HG02981 (cell line): ENCODE data around the gene NFIB.

Source experiments
- ATAC-seq: cut with Tn5 transposase; IDR thresholded peaks from one replicate; pipeline ENCODE4 v1.9.1; 2021; ENCODE audit warnings: mild to moderate bottlenecking, moderate library complexity; ENCODE audit not compliant: unreplicated experiment

Gene NFIB

GRCh38 chr9:14131356-14132088 lies 182.4 kb downstream of the NFIB start:
- no peak for ATAC-seq

DNA sequence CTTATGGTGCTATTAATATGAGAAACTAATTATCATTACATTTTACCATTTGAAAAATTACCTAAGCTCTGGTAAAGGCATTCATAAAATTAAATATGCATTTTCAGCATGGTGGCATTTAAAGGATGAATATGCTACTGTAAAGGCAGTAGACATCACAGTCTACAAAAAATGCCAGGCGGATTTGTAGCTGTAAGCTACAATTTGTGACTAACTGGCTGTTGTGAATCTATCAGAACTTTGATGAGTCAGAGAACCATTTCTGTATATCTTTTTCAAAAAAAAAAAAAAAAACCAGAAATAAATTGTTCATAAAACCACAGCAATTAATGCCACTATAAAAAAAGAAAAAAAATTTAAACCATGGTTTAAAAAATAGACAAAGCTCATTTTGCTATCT lies 186.3 kb downstream of the NFIB start:
- no peak for ATAC-seq

DNA sequence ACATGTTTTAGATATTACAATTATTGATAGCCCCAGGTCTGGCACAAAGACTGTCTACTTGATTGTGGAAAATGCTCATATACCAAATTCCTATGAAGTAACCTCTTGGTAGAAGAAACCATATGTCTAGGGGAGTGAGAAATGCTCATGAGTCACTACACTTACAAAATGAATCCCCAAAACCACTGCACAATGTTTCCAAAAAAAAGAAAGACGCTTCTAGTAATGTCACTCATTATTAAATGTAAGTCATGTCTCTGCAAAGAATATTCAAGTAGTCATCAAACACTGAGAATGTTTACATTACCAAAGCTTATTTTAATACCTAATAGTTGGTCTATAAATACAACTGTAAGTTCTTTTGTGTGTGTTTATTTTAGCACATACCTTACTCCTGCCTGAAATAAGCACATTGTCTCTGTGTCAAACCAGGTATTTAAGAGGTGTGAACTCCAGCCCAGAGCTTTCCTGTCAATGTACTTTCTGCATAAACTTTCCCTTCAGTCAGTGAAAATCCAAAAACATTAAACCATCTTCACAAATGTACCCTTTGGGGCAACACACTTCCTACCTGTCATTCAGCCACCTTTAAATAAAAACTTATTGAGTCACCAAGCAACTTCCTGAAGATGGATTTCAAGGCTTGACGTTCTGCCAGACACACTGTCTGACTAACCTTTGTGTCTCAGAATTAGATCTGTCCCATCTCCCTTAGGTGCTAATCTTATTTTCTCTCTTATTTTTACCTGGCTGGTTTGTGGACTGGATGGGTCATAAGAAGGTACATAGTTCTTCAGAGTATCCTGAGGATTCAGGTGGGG lies 194.0 kb downstream of the NFIB start:
- ATAC-seq = no peak

- ATAC-seq = no peak
Measured at GRCh38 chr9:14112226-14112625, 201.7 kb downstream of the NFIB start.

- no peak for ATAC-seq
Measured at GRCh38 chr9:14111696-14112095, 202.2 kb downstream of the NFIB start.

GRCh38 chr9:14107977-14108376 lies 206.0 kb downstream of the NFIB start:
- ATAC-seq = no peak

DNA sequence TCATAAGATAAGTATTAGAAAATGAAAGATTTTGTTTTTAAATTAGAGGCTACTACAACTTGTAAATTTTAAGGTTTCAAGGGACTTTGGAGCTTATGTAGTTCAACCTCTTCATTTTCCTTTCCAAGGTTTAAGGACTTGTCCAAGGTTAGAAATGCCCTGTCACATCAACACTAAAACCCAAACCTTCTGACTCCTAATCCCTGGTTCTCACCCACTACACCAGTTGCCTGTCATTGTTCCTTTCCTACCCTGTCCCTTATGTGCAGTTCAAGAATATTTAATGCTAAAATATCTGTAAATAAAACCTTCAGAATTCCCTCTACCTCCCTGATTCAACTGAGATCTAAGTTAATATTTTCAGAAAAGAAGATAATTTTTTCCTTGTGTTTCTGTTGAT lies 206.4 kb downstream of the NFIB start:
- no peak for ATAC-seq

DNA sequence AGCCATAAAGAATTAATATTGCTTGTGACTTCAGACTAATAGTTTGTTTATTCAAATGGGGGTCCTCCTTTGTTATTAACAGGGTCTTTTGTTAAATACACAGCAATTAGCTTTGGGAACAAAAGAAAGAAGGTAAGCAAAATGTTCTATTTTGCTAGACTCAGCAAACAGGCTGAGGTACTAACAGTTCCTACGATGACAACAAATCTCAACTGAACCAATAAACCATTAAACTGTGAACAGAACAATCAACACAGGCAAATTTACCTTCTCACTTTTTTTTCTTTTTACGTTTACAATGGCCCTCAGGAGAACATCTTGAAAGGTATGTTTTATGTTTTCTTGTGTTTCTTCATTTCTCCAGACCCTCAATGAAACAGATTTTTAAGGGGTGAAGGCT lies 207.2 kb downstream of the NFIB start:
- no peak for ATAC-seq

DNA sequence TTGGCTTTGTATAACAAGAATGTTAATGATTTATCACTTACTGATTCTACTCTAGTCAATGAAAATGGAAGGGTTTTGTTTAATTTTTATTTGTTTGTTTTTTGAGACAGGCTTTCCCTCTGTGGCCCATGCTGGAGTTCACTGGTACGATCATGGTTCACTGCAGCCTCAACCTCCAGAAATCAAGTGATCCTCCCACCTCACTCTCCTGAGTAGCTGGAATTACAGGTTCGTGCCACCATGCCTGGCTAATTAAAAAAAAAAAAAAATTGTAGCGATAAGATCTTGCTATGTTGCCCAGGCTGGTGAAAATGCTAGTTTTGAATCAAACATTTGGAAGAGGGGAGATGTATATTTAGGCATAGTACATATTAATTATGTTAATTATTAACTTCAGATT lies 209.4 kb downstream of the NFIB start:
- ATAC-seq = no peak

DNA sequence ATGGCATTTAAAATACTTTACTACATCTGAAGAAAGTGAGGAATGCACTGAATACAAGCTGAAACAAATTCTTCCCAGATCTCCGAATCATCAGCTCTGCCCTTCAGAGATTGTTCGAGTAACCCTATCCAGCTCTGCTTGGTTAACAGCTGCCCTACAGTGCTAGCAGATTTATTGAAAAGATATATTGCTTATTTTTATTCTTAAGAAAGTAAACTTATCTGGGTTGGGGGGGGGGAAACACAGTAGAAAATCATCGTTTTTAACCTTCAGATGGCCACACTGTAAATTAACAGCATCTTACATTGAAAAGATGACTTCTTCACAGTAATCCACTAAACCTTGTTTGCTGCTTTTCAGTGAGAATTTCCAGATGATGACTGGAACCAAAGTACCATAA lies 210.8 kb downstream of the NFIB start:
- no peak for ATAC-seq

DNA sequence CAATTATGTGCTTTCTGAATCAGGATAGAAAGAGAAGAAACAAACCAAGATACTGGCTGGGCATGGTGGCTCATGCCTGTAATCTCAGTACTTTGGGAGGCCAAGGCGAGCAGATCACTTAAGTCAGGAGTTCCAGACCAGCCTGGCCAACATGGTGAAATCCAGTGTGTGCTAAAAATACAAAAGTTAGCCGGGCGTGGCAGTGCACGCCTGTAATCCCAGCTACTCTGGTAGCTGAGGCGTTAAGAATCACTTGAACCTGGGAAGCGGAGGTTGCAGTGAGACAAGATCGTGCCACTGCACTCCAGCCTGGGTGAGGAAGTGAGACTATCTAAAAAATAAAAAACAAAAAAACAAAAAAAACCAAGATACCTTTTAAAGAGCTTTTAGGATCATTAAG lies 214.2 kb downstream of the NFIB start:
- no peak for ATAC-seq

DNA sequence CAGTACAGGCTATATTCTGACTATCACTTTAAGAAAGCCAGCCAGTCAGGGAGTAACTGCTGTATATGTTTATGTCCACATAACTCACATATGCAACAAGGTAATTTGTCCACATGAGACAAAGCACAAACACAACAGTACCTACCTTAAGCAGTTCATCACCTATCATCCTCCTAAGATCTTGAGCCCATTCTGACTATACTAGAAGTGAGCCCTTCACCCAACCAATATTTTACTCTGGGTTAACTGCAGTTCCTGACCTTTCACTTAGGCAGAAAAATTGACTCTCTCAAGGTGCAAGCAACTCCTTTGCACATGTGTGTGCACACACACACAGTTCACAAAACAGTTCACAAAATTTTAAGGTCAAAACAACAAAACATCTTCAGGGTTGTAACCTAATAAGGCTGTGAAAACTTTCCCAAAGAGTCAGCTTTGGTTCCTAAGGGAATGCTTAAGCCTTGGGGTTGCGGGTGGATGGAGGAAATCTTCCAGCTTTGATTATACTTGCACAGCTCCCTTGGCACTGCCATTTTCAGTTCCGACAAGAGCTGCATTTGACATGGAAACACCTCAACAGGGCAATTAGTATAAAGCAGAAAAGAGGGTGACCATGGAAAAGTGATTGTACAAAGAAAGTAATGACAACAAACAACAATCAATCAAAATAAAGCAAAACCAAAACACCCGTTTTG lies 215.3 kb downstream of the NFIB start:
- ATAC-seq = no peak

- no peak for ATAC-seq
Measured at GRCh38 chr9:14097666-14098415, 216.1 kb downstream of the NFIB start.

GRCh38 chr9:14097215-14097614 lies 216.7 kb downstream of the NFIB start:
- no peak for ATAC-seq

DNA sequence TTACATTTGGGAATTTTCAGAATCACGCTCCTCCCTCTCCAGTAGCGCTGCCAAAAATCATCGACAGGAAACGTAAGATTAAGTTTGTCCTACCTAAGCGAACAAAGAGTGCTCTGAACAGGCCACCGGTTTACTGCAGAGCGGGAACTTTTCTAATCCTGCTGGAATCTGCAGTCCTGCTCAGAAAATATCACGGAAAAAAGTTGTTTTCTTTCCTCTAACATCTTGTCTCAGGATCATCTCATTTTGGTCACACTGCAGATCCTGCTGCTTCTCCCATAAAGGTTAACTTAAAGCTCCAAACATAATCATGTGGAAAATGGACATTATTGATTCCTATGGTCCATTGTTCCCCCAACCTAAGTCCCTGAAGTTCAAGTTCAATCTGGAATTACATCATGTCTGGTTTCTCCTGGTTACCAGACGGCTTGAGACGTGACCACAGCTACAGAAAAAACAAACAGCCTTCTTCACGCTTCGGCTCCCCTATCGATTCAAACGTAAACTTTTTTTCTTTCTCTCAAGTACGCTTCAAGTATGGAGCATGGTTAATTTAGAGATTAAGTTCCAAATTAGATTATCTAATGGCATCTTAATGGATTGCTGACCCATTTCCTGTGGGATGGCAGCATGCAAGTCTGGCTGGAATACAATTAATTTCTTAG lies 217.6 kb downstream of the NFIB start:
- no peak for ATAC-seq

DNA sequence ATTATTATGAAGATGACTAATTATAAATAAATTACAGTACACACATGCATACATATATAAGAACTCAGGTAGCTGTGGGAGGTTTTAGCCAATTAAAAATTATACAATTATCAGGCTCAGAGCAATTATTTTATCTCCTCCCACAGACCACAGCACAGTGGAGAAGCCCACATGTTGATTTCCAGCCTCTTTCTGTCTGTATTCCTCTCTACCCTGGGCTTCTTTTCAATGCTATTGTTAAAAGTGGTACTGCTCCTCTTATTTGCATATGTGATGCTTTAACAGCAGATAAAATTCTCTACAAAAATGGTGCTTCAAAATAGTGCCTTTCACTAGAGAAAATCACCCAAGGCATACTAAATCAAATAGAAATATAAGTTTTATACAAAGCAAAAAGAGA lies 218.7 kb downstream of the NFIB start:
- no peak for ATAC-seq

DNA sequence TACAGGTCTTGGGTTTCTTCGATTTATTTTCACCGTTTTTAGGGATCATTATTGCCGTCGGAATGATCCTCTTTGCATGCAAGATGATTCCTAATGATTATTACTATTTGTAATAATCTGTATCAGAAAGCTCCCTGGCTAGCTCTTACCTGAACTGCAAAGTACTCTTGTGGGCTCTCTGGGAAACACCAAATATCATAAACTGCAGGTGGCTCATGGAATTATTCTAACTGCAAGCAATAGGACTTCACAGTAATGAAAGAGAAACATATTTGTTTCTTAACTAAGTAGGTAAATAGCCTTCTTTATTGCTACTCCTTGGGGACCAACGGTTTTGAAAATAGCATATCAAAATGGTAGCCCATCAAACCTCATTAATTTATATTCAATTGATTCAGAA lies 219.4 kb downstream of the NFIB start:
- ATAC-seq = no peak

DNA sequence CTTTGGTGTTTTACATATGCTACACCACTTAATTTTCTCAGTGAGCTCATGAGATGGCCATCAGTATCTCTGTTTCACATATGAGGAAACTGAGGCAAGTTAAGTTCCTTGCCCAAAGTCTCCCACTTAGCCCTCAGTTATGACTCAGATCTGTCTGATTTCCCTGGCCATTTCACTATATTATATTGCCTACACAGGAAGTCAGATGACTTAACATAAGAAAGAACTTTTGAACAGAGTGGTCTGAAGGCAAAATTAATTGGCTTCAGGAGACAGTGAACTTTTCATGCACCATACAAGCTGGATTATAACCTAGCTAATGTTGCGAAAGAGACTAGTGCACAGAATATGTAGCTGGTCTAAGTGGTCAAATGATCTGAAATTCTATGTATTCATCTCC lies 221.6 kb downstream of the NFIB start:
- no peak for ATAC-seq

DNA sequence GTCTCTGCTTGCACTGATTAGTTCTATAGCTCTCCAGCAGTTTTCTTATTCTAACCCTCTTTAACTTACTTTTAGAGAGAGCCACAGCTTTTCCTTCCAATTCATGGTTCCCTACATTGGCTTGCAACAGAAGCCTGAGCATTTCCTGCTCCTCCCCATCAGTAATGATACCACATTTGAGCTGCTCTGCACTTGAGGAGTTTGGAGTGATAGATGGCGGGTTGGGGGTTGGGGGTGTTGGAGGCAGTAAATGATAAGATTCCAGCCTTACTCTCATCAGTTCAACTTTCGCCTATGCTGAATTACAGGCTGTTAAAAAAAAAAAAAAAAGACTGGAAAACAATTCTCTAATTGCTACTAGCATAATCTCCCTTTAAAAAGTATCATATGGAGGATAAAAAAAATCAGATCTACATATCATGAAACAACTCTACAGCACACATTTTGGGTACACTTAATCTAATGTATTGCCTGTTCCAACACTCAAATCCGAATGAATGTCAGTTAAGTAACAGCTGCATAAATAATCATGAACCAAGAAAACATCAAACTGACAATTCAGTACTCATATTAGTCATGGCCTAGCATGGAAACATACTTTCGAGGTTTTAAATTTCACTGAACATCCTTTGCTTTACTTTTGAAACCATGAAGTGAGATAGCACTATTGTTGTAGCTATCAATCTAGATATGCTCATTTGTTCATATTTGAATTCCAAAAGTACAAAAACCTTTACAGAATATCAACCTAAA lies 224.7 kb downstream of the NFIB start:
- ATAC-seq = no peak

- ATAC-seq = no peak
Measured at GRCh38 chr9:14087576-14087975, 226.4 kb downstream of the NFIB start.
